ENCODE data around the gene HPN. TPM values are rescaled to one million over a fixed set of nuclear protein-coding genes. Genes with fewer than 3 reads are reported as not detected.
A peak's percentile ranks its signal among the peaks of the same experiment; 100 is the strongest.

Gene HPN
- total and polyA plus RNA-seq, 2 donors from 2014 or later, result 134 to 331 TPM

GRCh38 chr19:35054626-35055025, 13.1 kb downstream of the HPN start:
- H3K27me3 ChIP-seq (ENCODE audit: control insufficient read depth, insufficient read depth, low read length), result no peaks in the 10 kb centered on the region
- H3K4me1 ChIP-seq (ENCODE audit: control insufficient read depth in 2 of 3, insufficient read depth in 2 of 3, low read depth in 1 of 3, low read length in 3 of 3), result no peaks in the 10 kb centered on the region
- peaks cover 0 to under 1% (median 0%) of the 10 kb centered on the region in 3 donors for H3K36me3 ChIP-seq (ENCODE audit: control insufficient read depth in 2 of 3, insufficient read depth in 3 of 3, low read length in 3 of 3)
- DNase-seq, result no peak
- FAIRE-seq, result no peak
- intact Hi-C loops (cut with DNase I), result no loop called here
- H3K4me3 ChIP-seq (ENCODE audit: low read length in 3 of 3), result no peak overlapping the region
- TF ChIP-seq CTCF (IDR thresholded peaks at IDR 0.05; ENCODE audit: borderline replicate concordance, extremely low read depth, insufficient read depth), result no peak
- no peak overlapping the region for H3K27ac ChIP-seq (ENCODE audit: low read depth in 2 of 2, low read length in 2 of 2)
- H3K9ac ChIP-seq (ENCODE audit: low read length in 3 of 3), result no peak overlapping the region
- H3K9me3 ChIP-seq (ENCODE audit: control insufficient read depth in 2 of 3, insufficient read depth in 1 of 3, low read length in 3 of 3), result no peaks in the 10 kb centered on the region

- no peaks in the 10 kb centered on the region for H3K36me3 ChIP-seq (ENCODE audit: control insufficient read depth in 2 of 3, insufficient read depth in 3 of 3, low read length in 3 of 3)
- no peak for FAIRE-seq
- peak in 2 of 5 donors; percentile 26 to 58 for DNase-seq
- H3K4me3 ChIP-seq (ENCODE audit: low read length in 3 of 3), result no peak overlapping the region
- H3K4me1 ChIP-seq (ENCODE audit: control insufficient read depth in 2 of 3, insufficient read depth in 2 of 3, low read depth in 1 of 3, low read length in 3 of 3), result no peaks in the 10 kb centered on the region
- TF ChIP-seq CTCF (IDR thresholded peaks at IDR 0.05; ENCODE audit: borderline replicate concordance, extremely low read depth, insufficient read depth), result peak; percentile 25
- H3K9me3 ChIP-seq (ENCODE audit: control insufficient read depth in 2 of 3, insufficient read depth in 1 of 3, low read length in 3 of 3), result no peaks in the 10 kb centered on the region
- no peaks in the 10 kb centered on the region for H3K27me3 ChIP-seq (ENCODE audit: control insufficient read depth, insufficient read depth, low read length)
- intact Hi-C loops (cut with DNase I), result no loop called here
- no peak overlapping the region for H3K27ac ChIP-seq (ENCODE audit: low read depth in 2 of 2, low read length in 2 of 2)
- no peak overlapping the region for H3K9ac ChIP-seq (ENCODE audit: low read length in 3 of 3)
These were observed 14.2 kb downstream of the HPN start for GRCh38 chr19:35055715-35056179.

GRCh38 chr19:35056513-35057063, 15.1 kb downstream of the HPN start:
- H3K4me1 ChIP-seq (ENCODE audit: control insufficient read depth in 2 of 3, insufficient read depth in 2 of 3, low read depth in 1 of 3, low read length in 3 of 3), result no peaks in the 10 kb centered on the region
- DNase-seq, result no peak
- FAIRE-seq, result no peak

More at GRCh38 chr19:35056513-35057063, 15.1 kb downstream of the HPN start:
- H3K27me3 ChIP-seq (ENCODE audit: control insufficient read depth, insufficient read depth, low read length), result no peaks in the 10 kb centered on the region
- intact Hi-C loops (cut with DNase I), result no loop called here
- H3K27ac ChIP-seq (ENCODE audit: low read depth in 2 of 2, low read length in 2 of 2), result no peak overlapping the region
- no peak overlapping the region for H3K4me3 ChIP-seq (ENCODE audit: low read length in 3 of 3)
- TF ChIP-seq CTCF (IDR thresholded peaks at IDR 0.05; ENCODE audit: borderline replicate concordance, extremely low read depth, insufficient read depth), result no peak
- no peaks in the 10 kb centered on the region for H3K9me3 ChIP-seq (ENCODE audit: control insufficient read depth in 2 of 3, insufficient read depth in 1 of 3, low read length in 3 of 3)
- no peak overlapping the region for H3K9ac ChIP-seq (ENCODE audit: low read length in 3 of 3)
- no peaks in the 10 kb centered on the region for H3K36me3 ChIP-seq (ENCODE audit: control insufficient read depth in 2 of 3, insufficient read depth in 3 of 3, low read length in 3 of 3)
